GM12878 (cell line): ENCODE data around the gene TUBA8. TPM values are rescaled to one million over a fixed set of nuclear protein-coding genes. Genes with fewer than 3 reads are reported as not detected.

Experiments
- ATAC-seq: fragments of 200-7000 bp; cut with Tn5 transposase; 3 replicates; pipeline ENCODE4 v1.9.1; 2020; ENCODE audit warnings: mild to moderate bottlenecking, moderate library complexity
- BruUV-seq: library from RNA; stranded (reverse); fragments of 400-500 nt; replicated peaks from 2 replicates; lab custom pipeline; 2021; lab: Mats Ljungman, UMichigan
- CTCF ChIA-PET: fragments of 300-600 bp; sonication (Branson Sonifier 250); formaldehyde crosslinking; extraction: SDS; loops from one replicate; lab custom pipeline; 2021; ENCODE audit warnings: inconsistent platforms; lab: Yijun Ruan, JAX
- POLR2A ChIA-PET: fragments of 350-600 bp; formaldehyde crosslinking; extraction: SDS; loops from one replicate; lab custom pipeline; 2021; ENCODE audit warnings: inconsistent platforms; lab: Charles Lee
- RAD21 ChIA-PET: fragments of 300-600 bp; sonication (Branson Sonifier 250); formaldehyde crosslinking; loops from one replicate; lab custom pipeline; 2023; ENCODE audit warnings: antibody characterized with exemption; ENCODE audit not compliant: unreplicated experiment; lab: Charles Lee
- SMC1A ChIA-PET: fragments of 300-600 bp; sonication (Branson Sonifier 250); formaldehyde crosslinking; loops from one replicate; lab custom pipeline; 2023; ENCODE audit not compliant: unreplicated experiment, uncharacterized antibody; lab: Charles Lee
- DNase-seq: peaks from one replicate; pipeline ENCODE4 v3.0.0-alpha.2; 2011; ENCODE audit warnings: low read depth, low spot score
- FAIRE-seq: peaks from 3 replicates; lab custom pipeline; 2011; peaks lifted over from hg19 to GRCh38; lab: Jason Lieb, UNC
- H2AFZ ChIP-seq: 2 replicates; pipeline ENCODE4 v1.6.0; 2011; ENCODE audit warnings: low read depth, low read length, control low read depth; ENCODE audit not compliant: control insufficient read depth
- H3K27ac ChIP-seq: 2 replicates; pipeline ENCODE4 v1.5.1; 2011; ENCODE audit warnings: control low read depth; ENCODE audit not compliant: control insufficient read depth, insufficient read depth
- H3K27me3 ChIP-seq, 2 experiments: replicated peaks in 1 of 2; 2 replicates each; pipeline versions ENCODE4 v1.6.0 to v1.6.1; 2011; ENCODE audit warnings: low read length in 1 of 2; ENCODE audit not compliant: control insufficient read depth in 2 of 2, insufficient read depth in 2 of 2
- H3K36me3 ChIP-seq, 2 experiments: 2 replicates each; pipeline ENCODE4 v1.5.1; 2011; ENCODE audit warnings: low read length in 1 of 2; ENCODE audit not compliant: control insufficient read depth in 2 of 2, insufficient read depth in 2 of 2
- H3K4me1 ChIP-seq: 2 replicates; pipeline ENCODE4 v1.6.1; 2011; ENCODE audit warnings: mild to moderate bottlenecking, low read length, moderate library complexity, mixed read lengths; ENCODE audit not compliant: control insufficient read depth, insufficient read depth
- H3K4me2 ChIP-seq: 2 replicates; pipeline ENCODE4 v1.6.0; 2011; ENCODE audit warnings: control low read depth; ENCODE audit not compliant: control insufficient read depth, insufficient read depth
- H3K4me3 ChIP-seq: fragments of 200-600 bp; sonication (generic); 2 replicates; pipeline ENCODE4 v1.5.1; 2016
- H3K79me2 ChIP-seq: 2 replicates; pipeline ENCODE4 v1.6.0; 2011; ENCODE audit warnings: low read length; ENCODE audit not compliant: control insufficient read depth, insufficient read depth
- H3K9ac ChIP-seq: 2 replicates; pipeline ENCODE4 v1.8.0; 2011; ENCODE audit warnings: low read length, control low read depth, mixed read lengths; ENCODE audit not compliant: control insufficient read depth, insufficient read depth
- H3K9me3 ChIP-seq: replicated peaks from 3 replicates; pipeline ENCODE4 v1.5.1; 2011; ENCODE audit warnings: mild to moderate bottlenecking, low read length; ENCODE audit not compliant: control insufficient read depth, insufficient read depth
- H4K20me1 ChIP-seq: 2 replicates; pipeline ENCODE4 v1.6.0; 2011; ENCODE audit not compliant: control insufficient read depth, insufficient read depth
- RAD21 ChIP-seq: IDR thresholded peaks from 2 replicates; pipeline ENCODE4 v1.6.1; 2011; ENCODE audit warnings: mild to moderate bottlenecking, low read depth, low read length, moderate library complexity; ENCODE audit not compliant: insufficient read depth
- RFX5 ChIP-seq: IDR thresholded peaks from 2 replicates; pipeline ENCODE4 v1.6.1; 2011; ENCODE audit warnings: low read depth, low read length, improper control_type of control experiment
- WGBS: methylation state at CpG from one replicate; pipeline ENCODE4 v1.1.6; 2016; ENCODE audit warnings: low lambda C conversion rate; ENCODE audit not compliant: insufficient replicate concordance, insufficient coverage; ENCODE audit errors: missing lambda C conversion rate; 5-methylcytosine and 5-hydroxymethylcytosine counted together
- in situ Hi-C: fragments of 300-500 bp; cut with MboI; formaldehyde crosslinking; loops from 9 replicates; pipeline ENCODE4 v1.14.3; 2018; ENCODE audit warnings: mixed read lengths
- intact Hi-C: fragments of 100-400 bp; cut with micrococcal nuclease; formaldehyde crosslinking; loops from one replicate; pipeline ENCODE4 v1.14.2; 2022; ENCODE audit not compliant: unreplicated experiment
- polyA plus RNA-seq, 11 experiments: library from polyadenylated mRNA; depleted of rRNA in 4 of 11; unstranded in 6 of 11; stranded (reverse) in 5 of 11; fragments of >200 nt; fragmentation: Nextera tagmentation in 4 of 11; fragmentation: Illumina TruSeq in 1 of 11; extraction: Ambion mirVana in 4 of 11; extraction: Trizol in 1 of 11; gene quantifications; 1 replicate in 1 of 11; 2 replicates in 10 of 11; pipeline versions ENCODE4 v1.2.1 to v1.2.3, GENCODE V29; 2011 to 2016; ENCODE audit warnings: inconsistent platforms in 2 of 11, missing spikeins in 2 of 11, low read depth in 1 of 11
- total RNA-seq, 4 experiments: library from RNA; depleted of rRNA in 3 of 4; stranded (reverse); fragments of >200 nt in 3 of 4; fragmentation: Illumina TruSeq in 1 of 4; extraction: Trizol in 1 of 4; gene quantifications; 2 replicates each; pipeline versions ENCODE4 v1.2.1 to v1.2.3, GENCODE V29; 2013 to 2021
- TF ChIP-seq, protein P1 (sequence below): fragments of 450-650 bp; IDR thresholded peaks from 2 replicates; pipeline ENCODE4 v1.6.1; 2014; ENCODE audit warnings: mild to moderate bottlenecking
- TF ChIP-seq, protein P2 (sequence below): IDR thresholded peaks from 2 replicates; pipeline ENCODE4 v1.6.1; 2012; ENCODE audit warnings: low read length, inconsistent platforms
- TF ChIP-seq, protein P3 (sequence below): fragments of 450-650 bp; IDR thresholded peaks from 2 replicates; pipeline ENCODE4 v1.6.1; 2016; ENCODE audit warnings: mild to moderate bottlenecking

TUBA8 gene
- total and polyA plus RNA-seq, 10 of the 15 experiments (the other 5 are each of a cell fraction or from before 2014, with no cell fraction given), result 2.2 to 30.3 (median 21.0) TPM

DNA sequence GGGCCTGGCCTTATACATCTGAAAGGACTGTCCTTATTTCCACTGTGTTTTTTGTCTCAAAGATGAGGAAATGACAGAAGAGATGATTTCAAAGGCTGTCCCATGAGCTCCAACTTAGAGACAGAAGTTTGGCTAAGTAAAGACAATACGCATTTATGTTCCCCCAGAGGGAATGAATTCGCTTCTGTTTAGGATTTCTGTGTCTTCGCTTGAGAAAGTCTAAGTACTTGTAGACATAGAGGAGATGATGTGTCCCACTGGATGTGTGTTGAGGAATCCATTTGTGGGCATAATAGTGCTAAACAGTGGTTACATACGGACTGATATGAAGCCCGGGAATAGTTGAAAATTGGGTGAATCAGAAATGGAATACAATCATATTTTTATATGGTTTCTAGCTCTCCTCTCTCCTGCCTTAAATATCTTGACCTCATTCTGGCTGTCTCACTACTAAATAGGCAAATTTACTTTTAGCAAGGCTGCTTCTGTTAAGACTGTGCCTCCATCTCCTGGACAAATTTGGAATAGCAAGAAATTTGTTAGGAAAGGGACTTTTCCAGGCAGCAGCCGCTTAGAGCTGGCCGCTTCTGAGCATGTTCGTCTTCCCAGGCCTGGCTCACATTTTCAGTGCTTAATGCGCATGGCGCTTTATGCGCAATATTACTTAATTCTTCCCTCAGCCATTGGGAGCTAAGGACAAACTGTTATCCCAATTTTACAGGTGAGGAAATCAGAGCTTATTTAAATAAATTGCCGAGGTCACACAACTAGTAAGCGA, 34.7 kb upstream of the TUBA8 start (continued):
- TF ChIP-seq, protein P1, sequence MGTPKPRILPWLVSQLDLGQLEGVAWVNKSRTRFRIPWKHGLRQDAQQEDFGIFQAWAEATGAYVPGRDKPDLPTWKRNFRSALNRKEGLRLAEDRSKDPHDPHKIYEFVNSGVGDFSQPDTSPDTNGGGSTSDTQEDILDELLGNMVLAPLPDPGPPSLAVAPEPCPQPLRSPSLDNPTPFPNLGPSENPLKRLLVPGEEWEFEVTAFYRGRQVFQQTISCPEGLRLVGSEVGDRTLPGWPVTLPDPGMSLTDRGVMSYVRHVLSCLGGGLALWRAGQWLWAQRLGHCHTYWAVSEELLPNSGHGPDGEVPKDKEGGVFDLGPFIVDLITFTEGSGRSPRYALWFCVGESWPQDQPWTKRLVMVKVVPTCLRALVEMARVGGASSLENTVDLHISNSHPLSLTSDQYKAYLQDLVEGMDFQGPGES, result no peak
- TF ChIP-seq RFX5, result no peak

DNA sequence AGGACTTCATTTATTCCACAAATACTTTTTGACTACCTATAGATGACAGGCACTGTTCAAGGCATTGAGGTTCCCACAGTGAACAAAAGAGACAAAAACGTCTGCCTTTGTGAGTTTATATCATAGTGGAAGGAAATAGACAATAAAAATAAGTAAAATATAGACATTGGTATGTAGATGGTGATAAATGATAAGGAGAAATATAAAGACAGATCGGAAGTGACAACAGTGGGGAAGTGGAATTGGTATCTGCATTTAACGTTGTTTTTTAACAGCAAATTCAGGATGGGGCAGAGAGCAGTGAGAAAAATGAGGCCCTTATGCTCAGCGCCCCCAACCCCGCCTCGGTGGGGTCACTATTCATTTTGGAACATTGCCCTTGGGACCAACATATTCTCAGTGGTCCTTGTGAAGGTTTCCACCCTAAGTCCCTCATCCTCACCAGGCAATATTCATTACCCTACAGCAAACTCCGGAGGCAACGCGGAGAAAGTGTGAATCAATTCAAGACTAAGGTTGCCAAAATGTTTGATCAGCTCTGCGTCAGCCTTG, 33.4 kb upstream of the TUBA8 start:
- no peak for DNase-seq
- peak overlapping the region; percentile 90 for H3K4me2 ChIP-seq
- no peaks in the 10 kb centered on the region; the same call in 1 of the 2 replicates for H3K4me1 ChIP-seq
- TF ChIP-seq, protein P2, sequence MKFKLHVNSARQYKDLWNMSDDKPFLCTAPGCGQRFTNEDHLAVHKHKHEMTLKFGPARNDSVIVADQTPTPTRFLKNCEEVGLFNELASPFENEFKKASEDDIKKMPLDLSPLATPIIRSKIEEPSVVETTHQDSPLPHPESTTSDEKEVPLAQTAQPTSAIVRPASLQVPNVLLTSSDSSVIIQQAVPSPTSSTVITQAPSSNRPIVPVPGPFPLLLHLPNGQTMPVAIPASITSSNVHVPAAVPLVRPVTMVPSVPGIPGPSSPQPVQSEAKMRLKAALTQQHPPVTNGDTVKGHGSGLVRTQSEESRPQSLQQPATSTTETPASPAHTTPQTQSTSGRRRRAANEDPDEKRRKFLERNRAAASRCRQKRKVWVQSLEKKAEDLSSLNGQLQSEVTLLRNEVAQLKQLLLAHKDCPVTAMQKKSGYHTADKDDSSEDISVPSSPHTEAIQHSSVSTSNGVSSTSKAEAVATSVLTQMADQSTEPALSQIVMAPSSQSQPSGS, result peak; percentile 35; the same call in 1 of the 2 replicates
- TF ChIP-seq, protein P3, sequence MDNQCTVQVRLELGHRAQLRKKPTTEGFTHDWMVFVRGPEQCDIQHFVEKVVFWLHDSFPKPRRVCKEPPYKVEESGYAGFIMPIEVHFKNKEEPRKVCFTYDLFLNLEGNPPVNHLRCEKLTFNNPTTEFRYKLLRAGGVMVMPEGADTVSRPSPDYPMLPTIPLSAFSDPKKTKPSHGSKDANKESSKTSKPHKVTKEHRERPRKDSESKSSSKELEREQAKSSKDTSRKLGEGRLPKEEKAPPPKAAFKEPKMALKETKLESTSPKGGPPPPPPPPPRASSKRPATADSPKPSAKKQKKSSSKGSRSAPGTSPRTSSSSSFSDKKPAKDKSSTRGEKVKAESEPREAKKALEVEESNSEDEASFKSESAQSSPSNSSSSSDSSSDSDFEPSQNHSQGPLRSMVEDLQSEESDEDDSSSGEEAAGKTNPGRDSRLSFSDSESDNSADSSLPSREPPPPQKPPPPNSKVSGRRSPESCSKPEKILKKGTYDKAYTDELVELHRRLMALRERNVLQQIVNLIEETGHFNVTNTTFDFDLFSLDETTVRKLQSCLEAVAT, result 0 out of 2 replicates have a peak, but pooled peaks have one; percentile 23
- TF ChIP-seq RAD21, result no peak
- ChIA-PET SMC1A (interaction anchor here (0.6 to 10.0 kb wide), 34 partner anchors 9 to 521 kb away, joined by 3 to 98 read pairs (median 6); partner anchors contain the start of genes MICAL3 and USP18), POLR2A (interaction anchor here (0.5 to 2.8 kb wide), 9 partner anchors 11 to 296 kb away, joined by 3 to 27 read pairs (median 4); partner anchors contain the start of gene USP18), CTCF (interaction anchor here (0.7 to 7.4 kb wide), 37 partner anchors 10 to 518 kb away, joined by 3 to 167 read pairs (median 8); partner anchors contain the start of genes MICAL3, TUBA8 and USP18), RAD21 (interaction anchor here (0.7 to 4.9 kb wide), 25 partner anchors 11 to 518 kb away, joined by 3 to 78 read pairs (median 8); partner anchors contain the start of genes TUBA8 and USP18)
- H3K27me3 ChIP-seq, result no peaks in the 10 kb centered on the region
- peaks cover 0 to 11% of the 10 kb centered on the region in 2 experiments; a peak in 2 of 4 replicates for H3K36me3 ChIP-seq
- H3K79me2 ChIP-seq, result peaks cover 54% of the 10 kb centered on the region
- peak overlapping the region; percentile 78 for H3K4me3 ChIP-seq
- no peak for FAIRE-seq
- H3K9ac ChIP-seq, result peak overlapping the region; percentile 99
- intact Hi-C loops (loop anchor here (1.0 to 5.0 kb wide), 5 partner anchors 30 to 520 kb away; no protein-coding TSS in a partner anchor), in situ Hi-C loops (no loop called here)
- no peaks in the 10 kb centered on the region for H4K20me1 ChIP-seq
- H3K9me3 ChIP-seq, result no peaks in the 10 kb centered on the region
- peak overlapping the region; percentile 94 for H3K27ac ChIP-seq
- ATAC-seq, result no peak; the same call in 2 of the 3 replicates
- TSS peak; percentile 97 for BruUV-seq
- peak overlapping the region; percentile 72 for H2AFZ ChIP-seq
- WGBS, result under 1% methylated on average over 10 of the region's 10 CpGs
